ENCODE data around the gene FAM20B.
A peak's percentile ranks its signal among the peaks of the same experiment; 100 is the strongest.

Gene FAM20B

DNA sequence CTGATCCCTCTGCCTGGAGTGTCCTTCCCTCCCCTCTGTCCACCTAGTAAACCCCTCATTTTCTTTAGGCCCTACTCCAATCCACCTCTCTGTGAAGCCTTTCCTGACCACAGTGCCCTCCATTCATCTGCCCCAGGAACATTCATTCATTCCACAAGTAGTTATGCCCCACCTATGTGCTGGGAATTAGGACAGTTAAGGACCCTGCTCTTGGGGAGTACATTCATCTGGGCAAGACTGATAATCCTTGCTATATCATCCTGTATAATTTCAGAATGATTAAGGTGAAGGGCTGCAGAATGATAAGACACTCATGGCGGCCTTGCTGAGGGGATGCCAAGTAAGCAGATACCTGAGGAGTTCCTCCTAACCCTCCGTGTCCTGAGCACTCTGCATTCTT lies 10.3 kb upstream of the FAM20B start:
- Histone ChIP-seq H2BK5ac (ENCODE audit: low read depth, low read length, poor library complexity) (no peak overlapping the region), H3K79me2 (ENCODE audit: control insufficient read depth, insufficient read depth, low read length, poor library complexity) (no peaks in the 10 kb centered on the region), H3K9me3 (ENCODE audit: insufficient read depth, low read depth, low read length) (no peaks in the 10 kb centered on the region), H3K4ac (ENCODE audit: low read depth, low read length) (no peak overlapping the region), H2AK5ac (ENCODE audit: low read length) (no peak overlapping the region), H3K79me1 (ENCODE audit: low read length) (no peaks in the 10 kb centered on the region), H3K14ac (ENCODE audit: low read length) (no peak overlapping the region), H3K23ac (ENCODE audit: low read length) (no peak overlapping the region), H3K36me3 (ENCODE audit: control insufficient read depth in 1 of 2, insufficient read depth in 2 of 2, low read length in 2 of 2) (no peaks in the 10 kb centered on the region), H2BK12ac (ENCODE audit: low read length) (no peak overlapping the region), H4K12ac (ENCODE audit: low read depth, low read length) (no peak overlapping the region), H2AFZ (ENCODE audit: insufficient read depth, low read length, poor library complexity) (no peak overlapping the region), H3K4me1 (ENCODE audit: control insufficient read depth in 1 of 2, insufficient read depth in 2 of 2, low read length in 2 of 2) (peaks cover 2 to 6% of the 10 kb centered on the region in 2 experiments), H3K27me3 (ENCODE audit: insufficient read depth, low read length) (no peaks in the 10 kb centered on the region), H4K91ac (ENCODE audit: low read depth, low read length) (no peak overlapping the region), H2BK120ac (ENCODE audit: insufficient read depth, low read length, poor library complexity) (no peak overlapping the region), H3K4me3 (ENCODE audit: low read depth, low read length) (no peak overlapping the region), H3K9ac (ENCODE audit: low read length) (no peak overlapping the region), H3K27ac (ENCODE audit: low read depth, low read length) (no peak overlapping the region), H3K18ac (ENCODE audit: low read length) (no peak overlapping the region), H3K4me2 (ENCODE audit: low read length) (no peak overlapping the region), H4K8ac (ENCODE audit: low read depth, low read length) (no peak overlapping the region)
- no peak for DNase-seq
- WGBS (ENCODE audit: extremely low coverage, insufficient coverage, insufficient read length), result no CpG with 5 or more reads among the region's 2 CpGs

DNA sequence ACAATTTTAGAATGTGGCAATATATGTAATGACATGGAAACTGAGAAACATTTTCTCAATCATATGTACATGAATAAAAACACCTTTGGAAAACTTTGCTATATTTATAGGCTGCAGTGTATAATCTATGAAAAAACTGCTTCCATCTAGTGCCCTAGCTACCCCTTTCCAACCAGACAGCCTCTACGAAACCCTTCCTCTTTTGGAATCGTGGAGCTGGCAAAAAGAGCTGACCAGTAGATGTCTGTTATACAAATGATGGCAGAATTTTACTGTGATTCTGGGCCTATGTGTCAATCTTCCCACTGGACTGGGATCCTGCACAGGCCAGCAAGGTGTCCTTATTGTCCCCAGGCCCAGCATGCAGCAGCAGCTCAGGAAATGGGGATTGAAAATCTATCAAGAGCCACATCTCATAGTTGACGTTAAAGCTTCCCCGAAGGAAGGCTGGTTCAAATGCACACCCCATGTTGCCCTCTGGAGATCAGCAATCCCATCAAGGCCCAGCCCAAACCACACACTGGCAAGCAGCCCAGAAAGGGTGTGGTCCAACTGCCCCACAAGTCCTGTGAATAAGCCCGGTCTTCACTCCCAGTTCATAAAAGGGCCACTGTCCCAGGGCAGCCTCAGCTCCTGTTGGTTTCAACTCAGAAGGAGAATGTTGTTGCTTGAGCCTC lies 8.8 kb upstream of the FAM20B start:
- Histone ChIP-seq H3K9me3 (ENCODE audit: insufficient read depth, low read depth, low read length) (no peaks in the 10 kb centered on the region), H4K8ac (ENCODE audit: low read depth, low read length) (no peak overlapping the region), H2AFZ (ENCODE audit: insufficient read depth, low read length, poor library complexity) (no peak overlapping the region), H4K91ac (ENCODE audit: low read depth, low read length) (no peak overlapping the region), H2BK120ac (ENCODE audit: insufficient read depth, low read length, poor library complexity) (no peak overlapping the region), H3K18ac (ENCODE audit: low read length) (no peak overlapping the region), H3K79me1 (ENCODE audit: low read length) (no peaks in the 10 kb centered on the region), H3K9ac (ENCODE audit: low read length) (peak overlapping the region; percentile 31), H2BK5ac (ENCODE audit: low read depth, low read length, poor library complexity) (no peak overlapping the region), H2AK5ac (ENCODE audit: low read length) (no peak overlapping the region), H3K27me3 (ENCODE audit: insufficient read depth, low read length) (no peaks in the 10 kb centered on the region), H3K4me1 (ENCODE audit: control insufficient read depth in 1 of 2, insufficient read depth in 2 of 2, low read length in 2 of 2) (peaks cover 2 to 6% of the 10 kb centered on the region in 2 experiments), H3K79me2 (ENCODE audit: control insufficient read depth, insufficient read depth, low read length, poor library complexity) (no peaks in the 10 kb centered on the region), H2BK12ac (ENCODE audit: low read length) (no peak overlapping the region), H4K12ac (ENCODE audit: low read depth, low read length) (no peak overlapping the region), H3K14ac (ENCODE audit: low read length) (no peak overlapping the region), H3K36me3 (ENCODE audit: control insufficient read depth in 1 of 2, insufficient read depth in 2 of 2, low read length in 2 of 2) (no peaks in the 10 kb centered on the region), H3K4ac (ENCODE audit: low read depth, low read length) (no peak overlapping the region), H3K23ac (ENCODE audit: low read length) (no peak overlapping the region), H3K4me2 (ENCODE audit: low read length) (no peak overlapping the region), H3K4me3 (ENCODE audit: low read depth, low read length) (no peak overlapping the region), H3K27ac (ENCODE audit: low read depth, low read length) (no peak overlapping the region)
- peak in 1 of 2 donors; percentile 13 for DNase-seq
- WGBS (ENCODE audit: extremely low coverage, insufficient coverage, insufficient read length), result no CpG with 5 or more reads among the region's 5 CpGs

DNA sequence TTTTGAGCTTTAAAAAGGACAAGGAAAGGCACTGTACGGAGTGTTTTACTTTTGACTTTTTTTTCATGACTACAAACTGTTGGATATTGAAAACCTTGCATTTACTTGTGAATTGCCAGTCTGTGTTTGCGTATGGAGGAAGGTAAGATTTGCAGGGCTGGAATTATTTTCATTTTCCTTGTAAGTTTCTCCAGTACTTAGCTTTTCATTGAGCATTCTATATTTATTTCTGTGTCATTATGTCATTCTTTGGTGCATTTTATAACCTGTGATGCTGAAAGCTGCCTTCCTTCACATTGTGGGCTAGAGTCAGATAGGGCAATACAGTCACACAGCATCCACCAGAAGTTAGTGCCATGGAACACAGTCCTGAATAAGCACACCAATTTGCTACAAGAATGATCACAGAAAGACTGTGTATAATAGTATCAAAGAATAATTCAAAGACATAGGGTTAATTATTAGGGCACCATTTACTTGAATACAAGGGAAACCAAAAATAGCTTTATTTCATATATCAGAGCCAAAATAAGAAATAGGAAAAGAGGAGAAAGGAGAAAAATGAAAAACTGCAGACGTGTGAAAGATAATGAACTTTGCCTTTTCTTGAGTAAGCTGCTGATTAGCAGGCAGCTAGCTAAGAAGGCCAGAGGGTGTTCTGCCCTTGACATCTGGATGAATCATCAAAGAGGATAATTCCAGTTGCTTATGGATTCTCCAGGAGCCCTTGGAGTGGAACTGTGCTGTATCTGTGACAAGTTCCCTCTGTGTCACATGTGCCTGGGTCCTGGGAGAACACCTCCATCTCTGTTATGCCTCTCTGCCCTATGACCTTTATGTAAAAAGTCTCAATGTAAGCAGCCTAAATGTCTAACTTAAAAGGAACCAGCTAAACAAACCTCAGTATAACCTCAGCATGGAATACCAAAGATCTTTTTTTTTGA lies 8.0 kb upstream of the FAM20B start:
- Histone ChIP-seq H3K23ac (ENCODE audit: low read length) (no peak overlapping the region), H3K4me1 (ENCODE audit: control insufficient read depth in 1 of 2, insufficient read depth in 2 of 2, low read length in 2 of 2) (peaks cover 2 to 6% of the 10 kb centered on the region in 2 experiments), H3K27me3 (ENCODE audit: insufficient read depth, low read length) (no peaks in the 10 kb centered on the region), H3K9me3 (ENCODE audit: insufficient read depth, low read depth, low read length) (no peaks in the 10 kb centered on the region), H2AK5ac (ENCODE audit: low read length) (no peak overlapping the region), H4K91ac (ENCODE audit: low read depth, low read length) (no peak overlapping the region), H4K8ac (ENCODE audit: low read depth, low read length) (no peak overlapping the region), H3K4me3 (ENCODE audit: low read depth, low read length) (no peak overlapping the region), H3K4ac (ENCODE audit: low read depth, low read length) (no peak overlapping the region), H2BK12ac (ENCODE audit: low read length) (no peak overlapping the region), H3K79me2 (ENCODE audit: control insufficient read depth, insufficient read depth, low read length, poor library complexity) (no peaks in the 10 kb centered on the region), H3K14ac (ENCODE audit: low read length) (no peak overlapping the region), H2AFZ (ENCODE audit: insufficient read depth, low read length, poor library complexity) (no peak overlapping the region), H3K27ac (ENCODE audit: low read depth, low read length) (no peak overlapping the region), H4K12ac (ENCODE audit: low read depth, low read length) (no peak overlapping the region), H3K79me1 (ENCODE audit: low read length) (no peaks in the 10 kb centered on the region), H3K36me3 (ENCODE audit: control insufficient read depth in 1 of 2, insufficient read depth in 2 of 2, low read length in 2 of 2) (no peaks in the 10 kb centered on the region), H2BK5ac (ENCODE audit: low read depth, low read length, poor library complexity) (no peak overlapping the region), H3K9ac (ENCODE audit: low read length) (no peak overlapping the region), H2BK120ac (ENCODE audit: insufficient read depth, low read length, poor library complexity) (no peak overlapping the region), H3K4me2 (ENCODE audit: low read length) (no peak overlapping the region), H3K18ac (ENCODE audit: low read length) (no peak overlapping the region)
- peak in 1 of 2 donors; percentile 42 for DNase-seq
- no CpG with 5 or more reads among the region's 3 CpGs for WGBS (ENCODE audit: extremely low coverage, insufficient coverage, insufficient read length)

- Histone ChIP-seq H2AFZ (ENCODE audit: insufficient read depth, low read length, poor library complexity) (no peak overlapping the region), H3K79me2 (ENCODE audit: control insufficient read depth, insufficient read depth, low read length, poor library complexity) (peaks cover 5% of the 10 kb centered on the region), H3K4me2 (ENCODE audit: low read length) (no peak overlapping the region), H4K8ac (ENCODE audit: low read depth, low read length) (no peak overlapping the region), H3K4ac (ENCODE audit: low read depth, low read length) (no peak overlapping the region), H2BK12ac (ENCODE audit: low read length) (no peak overlapping the region), H4K12ac (ENCODE audit: low read depth, low read length) (no peak overlapping the region), H3K23ac (ENCODE audit: low read length) (peak overlapping the region; percentile 40), H2BK5ac (ENCODE audit: low read depth, low read length, poor library complexity) (no peak overlapping the region), H3K9ac (ENCODE audit: low read length) (peak overlapping the region; percentile 26), H4K91ac (ENCODE audit: low read depth, low read length) (no peak overlapping the region), H3K27ac (ENCODE audit: low read depth, low read length) (no peak overlapping the region), H3K14ac (ENCODE audit: low read length) (no peak overlapping the region), H3K27me3 (ENCODE audit: insufficient read depth, low read length) (no peaks in the 10 kb centered on the region), H3K79me1 (ENCODE audit: low read length) (peaks cover 9% of the 10 kb centered on the region), H3K4me1 (ENCODE audit: control insufficient read depth in 1 of 2, insufficient read depth in 2 of 2, low read length in 2 of 2) (peaks cover 2 to 9% of the 10 kb centered on the region in 2 experiments), H3K18ac (ENCODE audit: low read length) (no peak overlapping the region), H3K4me3 (ENCODE audit: low read depth, low read length) (no peak overlapping the region), H2AK5ac (ENCODE audit: low read length) (no peak overlapping the region), H3K36me3 (ENCODE audit: control insufficient read depth in 1 of 2, insufficient read depth in 2 of 2, low read length in 2 of 2) (no peaks in the 10 kb centered on the region), H2BK120ac (ENCODE audit: insufficient read depth, low read length, poor library complexity) (no peak overlapping the region), H3K9me3 (ENCODE audit: insufficient read depth, low read depth, low read length) (no peaks in the 10 kb centered on the region)
- no CpG with 5 or more reads among the region's 6 CpGs for WGBS (ENCODE audit: extremely low coverage, insufficient coverage, insufficient read length)
- DNase-seq, result no peak
These were observed 3.8 kb upstream of the FAM20B start for GRCh38 chr1:179021873-179022272.

Data from trophoblast cell (in vitro differentiated cells and primary cell).